Activated naive CD8-positive, alpha-beta T cell treated with anti-CD3 and anti-CD28 coated beads for 36 hours (primary cell): ENCODE measurements around the gene CCDC12. TPM values are rescaled to one million over a fixed set of nuclear protein-coding genes. Genes with fewer than 3 reads are reported as not detected.

ENCODE experiments used
- DNase-seq: peaks from one replicate; pipeline ENCODE4 v3.0.0; 2021
- H3K27ac Mint-ChIP-seq: one replicate; pipeline ENCODE4 v1.8.0; 2022; ENCODE audit warnings: mild to moderate bottlenecking, moderate library complexity, mixed read lengths
- H3K27me3 Mint-ChIP-seq: one replicate; pipeline ENCODE4 v1.8.0; 2022; ENCODE audit warnings: mild to moderate bottlenecking, mixed read lengths
- H3K36me3 Mint-ChIP-seq: one replicate; pipeline ENCODE4 v1.8.0; 2021; ENCODE audit warnings: mild to moderate bottlenecking, mixed read lengths
- H3K4me1 Mint-ChIP-seq: one replicate; pipeline ENCODE4 v1.8.0; 2021; ENCODE audit warnings: mixed read lengths
- H3K4me3 Mint-ChIP-seq: one replicate; pipeline ENCODE4 v1.8.0; 2022; ENCODE audit warnings: mild to moderate bottlenecking, moderate library complexity, mixed read lengths
- H3K9me3 Mint-ChIP-seq: one replicate; pipeline ENCODE4 v1.8.0; 2022; ENCODE audit warnings: mixed read lengths
- total RNA-seq, 2 experiments: library from RNA; stranded (reverse); gene quantifications; one replicate each; pipeline ENCODE4 v1.2.3, GENCODE V29; 2021

The CCDC12 gene
- total RNA-seq, 2 experiments from 2014 or later = 48.8 to 55.4 TPM

DNA sequence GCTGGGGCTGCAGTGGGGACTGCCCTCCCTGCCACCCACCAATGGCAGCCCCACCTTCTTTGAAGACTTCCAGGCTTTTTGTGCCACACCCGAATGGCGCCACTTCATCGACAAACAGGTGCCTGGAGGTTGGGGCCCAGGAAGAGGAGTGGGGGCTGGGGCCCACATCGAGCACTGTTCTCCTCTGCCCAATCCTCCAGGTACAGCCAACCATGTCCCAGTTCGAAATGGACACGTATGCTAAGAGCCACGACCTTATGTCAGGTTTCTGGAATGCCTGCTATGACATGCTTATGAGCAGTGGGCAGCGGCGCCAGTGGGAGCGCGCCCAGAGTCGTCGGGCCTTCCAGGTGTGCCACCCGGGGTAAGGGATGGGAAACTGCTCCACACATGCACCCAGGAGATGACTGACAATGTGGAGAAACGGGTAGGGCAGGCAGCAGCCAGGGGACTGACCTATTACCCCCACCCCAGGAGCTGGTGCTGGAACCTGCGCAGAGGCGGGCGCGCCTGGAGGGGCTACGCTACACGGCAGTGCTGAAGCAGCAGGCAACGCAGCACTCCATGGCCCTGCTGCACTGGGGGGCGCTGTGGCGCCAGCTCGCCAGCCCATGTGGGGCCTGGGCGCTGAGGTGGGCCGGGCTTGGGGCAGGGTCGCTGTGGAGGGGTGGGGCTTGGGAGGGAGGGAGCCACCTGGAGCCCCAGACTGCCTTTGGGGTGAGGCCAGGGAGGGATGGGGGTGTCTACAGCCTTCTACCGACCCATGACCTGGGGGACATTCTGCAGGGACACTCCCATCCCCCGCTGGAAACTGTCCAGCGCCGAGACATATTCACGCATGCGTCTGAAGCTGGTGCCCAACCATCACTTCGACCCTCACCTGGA is 25.9 kb upstream of the CCDC12 start:
- DNase-seq = no peak
- H3K27ac Mint-ChIP-seq = no peak overlapping the region
- H3K27me3 Mint-ChIP-seq = no peaks in the 10 kb centered on the region

DNA sequence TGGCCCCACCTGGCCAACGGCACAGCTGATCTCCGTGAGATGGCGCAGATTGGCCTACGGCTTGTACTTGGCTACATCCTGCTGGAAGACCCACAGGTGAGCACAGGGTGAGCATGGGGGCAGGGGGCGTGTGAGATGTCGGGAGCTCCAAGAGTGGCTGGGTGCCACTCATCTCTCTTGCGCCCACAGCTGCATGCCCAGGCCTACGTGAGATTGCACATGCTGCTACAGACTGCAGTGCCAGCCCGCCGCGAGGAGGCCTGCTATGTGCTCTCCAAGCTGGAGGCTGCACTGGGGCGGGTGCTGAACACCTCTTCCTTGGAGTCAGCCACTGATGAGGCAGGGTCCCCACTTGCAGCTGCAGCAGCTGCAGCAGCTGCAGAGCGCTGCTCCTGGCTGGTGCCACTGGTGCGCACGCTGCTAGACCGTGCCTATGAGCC is 25.2 kb upstream of the CCDC12 start:
- no peak for DNase-seq
- H3K9me3 Mint-ChIP-seq = no peaks in the 10 kb centered on the region
- H3K4me3 Mint-ChIP-seq = no peak overlapping the region
- H3K27ac Mint-ChIP-seq = no peak overlapping the region
- peaks cover 21% of the 10 kb centered on the region for H3K36me3 Mint-ChIP-seq
- H3K4me1 Mint-ChIP-seq = peaks cover 10% of the 10 kb centered on the region
- H3K27me3 Mint-ChIP-seq = no peaks in the 10 kb centered on the region

More for the DNA sequence above, 25.9 kb upstream of the CCDC12 start:
- Mint-ChIP-seq H3K36me3 (peaks cover 20% of the 10 kb centered on the region), H3K4me1 (peaks cover 3% of the 10 kb centered on the region), H3K4me3 (no peak overlapping the region), H3K9me3 (no peaks in the 10 kb centered on the region)

DNA sequence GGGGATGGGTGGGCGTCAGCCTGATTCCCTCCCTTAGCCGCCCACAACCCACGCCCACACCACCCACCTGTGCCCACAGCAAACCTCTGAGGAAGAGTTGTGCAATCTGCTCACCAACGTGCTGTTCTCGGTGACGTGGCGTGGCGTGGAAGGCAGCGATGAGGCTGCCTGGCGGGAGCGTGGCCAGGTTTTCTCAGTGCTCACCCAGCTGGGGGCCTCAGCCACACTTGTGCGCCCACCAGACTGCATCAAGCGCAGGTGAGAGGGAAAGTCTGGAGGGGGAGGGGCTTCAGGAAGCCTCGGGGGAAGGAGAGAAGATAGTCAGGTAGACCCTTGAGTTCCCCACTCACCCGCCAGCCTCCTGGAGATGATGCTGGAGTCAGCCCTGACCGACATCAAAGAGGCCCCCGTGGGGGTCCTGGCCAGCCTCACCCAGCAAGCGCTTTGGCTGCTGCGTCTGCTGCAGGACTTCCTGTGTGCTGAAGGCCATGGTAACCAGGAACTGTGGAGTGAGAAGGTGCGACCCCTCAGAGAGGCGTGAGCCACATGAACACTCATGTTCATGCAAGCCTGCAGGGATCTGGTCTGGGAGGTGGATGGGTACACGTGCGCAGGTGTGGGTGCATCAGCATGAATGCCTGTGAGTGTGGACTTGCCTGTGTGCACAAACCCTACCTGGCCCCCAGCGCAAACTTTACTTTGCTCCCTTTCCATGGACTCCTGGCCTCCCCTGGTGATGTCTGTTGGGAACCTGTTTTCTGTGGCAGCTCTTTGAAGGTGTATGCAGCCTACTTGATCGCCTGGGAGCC is 24.6 kb upstream of the CCDC12 start:
- Mint-ChIP-seq H3K27ac (no peak overlapping the region), H3K4me3 (no peak overlapping the region), H3K36me3 (peaks cover 21% of the 10 kb centered on the region), H3K27me3 (no peaks in the 10 kb centered on the region), H3K4me1 (peaks cover 10% of the 10 kb centered on the region), H3K9me3 (no peaks in the 10 kb centered on the region)
- no peak for DNase-seq

DNA sequence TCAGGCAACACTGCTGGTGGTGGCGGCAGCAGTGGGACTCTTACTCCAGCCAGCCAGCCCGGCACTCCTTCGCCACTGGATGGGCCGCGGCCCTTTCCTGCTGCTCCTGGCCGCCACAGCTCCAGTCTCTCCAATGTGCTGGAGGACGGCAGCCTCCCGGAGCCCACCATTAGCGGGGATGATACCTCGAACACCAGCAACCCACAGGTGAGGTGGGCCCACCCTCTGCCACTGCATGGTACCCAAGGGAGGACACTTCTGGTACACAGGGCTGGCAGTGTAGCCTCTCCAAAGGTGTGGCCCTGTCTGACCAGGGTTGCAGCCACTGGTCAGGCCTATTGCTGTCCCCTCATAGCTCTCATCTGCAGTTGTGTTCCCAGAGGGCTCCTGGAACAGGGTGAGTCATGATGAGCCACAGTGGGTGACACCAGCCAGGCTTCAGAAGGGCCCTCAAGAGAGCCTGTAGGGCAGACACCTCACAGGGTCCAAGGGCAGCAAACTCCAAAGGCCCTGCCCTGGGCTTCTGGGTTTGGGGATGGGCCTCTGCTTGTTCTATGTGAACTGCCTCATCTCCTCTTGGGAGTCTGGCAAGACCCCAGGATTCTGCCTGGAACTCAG is 23.8 kb upstream of the CCDC12 start:
- H3K4me3 Mint-ChIP-seq = no peak overlapping the region
- H3K36me3 Mint-ChIP-seq = peaks cover 21% of the 10 kb centered on the region
- peaks cover 10% of the 10 kb centered on the region for H3K4me1 Mint-ChIP-seq
- H3K27me3 Mint-ChIP-seq = no peaks in the 10 kb centered on the region
- H3K9me3 Mint-ChIP-seq = no peaks in the 10 kb centered on the region
- no peak overlapping the region for H3K27ac Mint-ChIP-seq
- no peak for DNase-seq

DNA sequence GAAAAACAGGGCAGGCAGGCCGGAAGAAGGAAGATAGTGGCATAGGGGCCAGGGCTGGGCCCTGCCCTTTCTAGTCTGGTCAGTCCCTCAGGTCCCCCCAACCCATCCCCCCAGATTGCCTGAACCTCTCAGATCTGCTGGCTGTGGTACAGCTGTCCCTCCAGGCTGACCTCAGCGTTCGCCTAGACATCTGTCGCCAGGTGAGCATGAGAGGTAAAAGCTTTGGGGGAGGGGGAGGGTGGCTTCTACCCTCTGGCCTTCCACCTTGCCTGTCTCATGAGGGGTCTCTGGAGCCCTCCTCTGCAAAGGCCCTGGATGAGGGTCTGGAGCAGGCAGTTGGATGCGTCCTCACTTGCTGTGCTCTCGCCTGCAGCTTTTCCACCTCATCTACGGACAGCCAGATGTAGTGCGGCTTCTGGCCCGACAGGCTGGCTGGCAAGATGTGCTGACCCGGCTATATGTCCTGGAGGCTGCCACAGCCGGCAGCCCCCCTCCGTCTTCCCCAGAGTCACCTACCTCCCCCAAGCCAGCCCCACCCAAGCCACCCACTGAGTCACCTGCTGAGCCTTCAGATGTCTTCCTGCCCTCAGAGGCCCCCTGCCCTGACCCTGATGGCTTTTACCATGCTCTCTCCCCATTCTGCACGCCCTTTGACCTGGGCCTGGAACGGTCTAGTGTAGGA is 23.1 kb upstream of the CCDC12 start:
- Mint-ChIP-seq H3K4me3 (no peak overlapping the region), H3K36me3 (peaks cover 21% of the 10 kb centered on the region), H3K27ac (no peak overlapping the region), H3K27me3 (no peaks in the 10 kb centered on the region), H3K9me3 (no peaks in the 10 kb centered on the region), H3K4me1 (peaks cover 10% of the 10 kb centered on the region)
- DNase-seq = no peak

DNA sequence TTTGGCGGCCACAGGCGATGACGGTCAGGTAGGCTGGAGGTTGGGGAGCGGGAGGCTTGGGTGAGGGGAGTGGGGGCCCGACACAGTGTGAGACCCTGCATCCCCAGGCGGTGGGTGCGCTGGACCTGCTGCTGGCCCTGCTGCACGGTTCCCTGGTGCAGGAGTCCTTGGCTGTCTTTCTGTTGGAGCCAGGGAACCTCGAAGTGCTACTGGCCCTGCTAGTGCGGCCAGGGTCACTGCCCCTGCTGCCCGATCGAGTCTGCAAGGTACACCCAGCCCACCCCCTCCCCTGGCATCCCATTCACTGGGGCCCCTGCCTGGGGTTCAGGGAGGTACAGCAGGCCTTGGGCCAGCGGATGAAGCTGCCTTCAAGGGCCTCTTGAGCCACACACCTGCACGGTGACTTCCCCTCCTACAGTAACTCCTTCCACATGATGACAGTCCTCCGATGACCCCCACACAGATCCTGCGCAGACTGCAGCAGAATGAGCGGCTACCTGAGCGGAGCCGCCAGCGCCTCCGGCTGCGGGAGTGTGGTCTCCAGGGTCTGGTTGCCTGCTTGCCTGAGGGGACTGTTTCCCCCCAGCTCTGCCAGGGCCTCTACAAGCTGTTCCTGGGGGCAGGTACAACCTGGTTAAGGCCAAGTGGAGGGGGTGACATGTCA is 22.4 kb upstream of the CCDC12 start:
- no peaks in the 10 kb centered on the region for H3K27me3 Mint-ChIP-seq
- peak overlapping the region; percentile 34 for H3K27ac Mint-ChIP-seq
- no peak for DNase-seq
- H3K9me3 Mint-ChIP-seq = no peaks in the 10 kb centered on the region
- peaks cover 10% of the 10 kb centered on the region for H3K4me1 Mint-ChIP-seq
- H3K4me3 Mint-ChIP-seq = no peak overlapping the region
- H3K36me3 Mint-ChIP-seq = peaks cover 20% of the 10 kb centered on the region

DNA sequence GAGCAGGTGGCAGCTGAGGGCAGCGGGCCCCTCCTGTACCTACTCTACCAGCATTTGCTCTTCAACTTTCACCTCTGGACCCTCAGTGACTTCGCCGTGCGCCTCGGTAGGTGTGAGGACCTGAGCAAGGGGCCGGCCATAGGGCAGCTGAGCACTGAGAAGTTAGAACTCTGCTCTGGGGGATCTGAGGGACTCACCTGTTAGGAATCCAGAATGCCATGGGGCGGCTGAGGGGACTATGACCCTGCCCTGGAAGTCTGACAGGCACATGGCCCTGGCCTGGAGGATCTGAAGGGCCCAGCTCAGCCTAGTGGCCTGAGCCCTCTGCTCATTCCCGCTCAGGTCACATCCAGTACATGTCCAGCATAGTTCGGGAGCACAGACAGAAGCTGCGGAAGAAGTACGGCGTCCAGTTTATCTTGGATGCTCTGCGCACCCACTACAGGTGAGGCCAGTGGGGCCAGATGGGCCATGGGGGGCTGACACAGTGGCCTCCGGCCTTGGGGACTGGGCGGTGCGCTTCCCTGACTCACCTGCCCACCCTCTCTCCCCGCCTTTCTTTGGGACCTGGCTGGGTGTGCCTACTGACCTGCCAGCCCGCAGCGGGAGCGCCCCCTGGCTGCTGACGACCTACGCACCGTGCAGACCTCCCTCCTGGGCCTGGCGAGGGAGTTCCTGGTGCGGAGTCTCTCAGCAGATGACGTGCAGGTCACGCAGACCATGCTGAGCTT is 21.7 kb upstream of the CCDC12 start:
- Mint-ChIP-seq H3K4me3 (no peak overlapping the region), H3K27me3 (no peaks in the 10 kb centered on the region), H3K36me3 (peaks cover 16% of the 10 kb centered on the region), H3K9me3 (no peaks in the 10 kb centered on the region), H3K27ac (no peak overlapping the region), H3K4me1 (peaks cover 10% of the 10 kb centered on the region)
- DNase-seq = peak; percentile 77

DNA sequence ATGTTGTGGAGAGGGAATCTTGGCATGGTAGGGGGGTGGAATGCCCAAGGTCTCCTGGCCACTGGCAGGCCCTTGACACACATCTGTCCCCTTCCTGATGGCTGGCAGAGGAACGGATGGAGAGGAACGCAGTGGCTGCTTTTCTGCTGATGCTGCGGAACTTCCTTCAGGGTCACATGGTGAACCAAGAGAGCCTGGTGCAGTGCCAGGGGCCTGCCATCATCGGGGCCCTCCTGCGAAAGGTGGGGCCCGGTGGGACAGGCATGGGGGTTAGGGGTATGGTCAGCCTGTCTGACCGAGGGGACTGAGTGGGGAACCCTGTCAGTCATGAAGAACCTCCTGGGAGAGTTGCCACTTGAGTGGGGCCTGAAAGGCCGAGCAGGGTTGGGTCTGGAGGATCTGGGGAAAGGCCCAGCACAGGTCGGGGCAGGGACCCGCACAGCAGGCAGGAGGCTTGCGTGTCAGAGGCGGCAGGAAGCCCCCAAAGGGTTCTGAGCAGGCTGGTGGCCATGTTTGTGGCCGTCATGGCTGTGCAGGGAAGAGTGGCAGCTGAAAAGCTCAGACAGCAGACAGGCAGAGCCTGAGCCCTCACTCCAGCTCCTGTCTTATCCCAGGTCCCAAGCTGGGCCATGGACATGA is 21.0 kb upstream of the CCDC12 start:
- H3K4me3 Mint-ChIP-seq = no peak overlapping the region
- no peak for DNase-seq
- no peak overlapping the region for H3K27ac Mint-ChIP-seq

DNA sequence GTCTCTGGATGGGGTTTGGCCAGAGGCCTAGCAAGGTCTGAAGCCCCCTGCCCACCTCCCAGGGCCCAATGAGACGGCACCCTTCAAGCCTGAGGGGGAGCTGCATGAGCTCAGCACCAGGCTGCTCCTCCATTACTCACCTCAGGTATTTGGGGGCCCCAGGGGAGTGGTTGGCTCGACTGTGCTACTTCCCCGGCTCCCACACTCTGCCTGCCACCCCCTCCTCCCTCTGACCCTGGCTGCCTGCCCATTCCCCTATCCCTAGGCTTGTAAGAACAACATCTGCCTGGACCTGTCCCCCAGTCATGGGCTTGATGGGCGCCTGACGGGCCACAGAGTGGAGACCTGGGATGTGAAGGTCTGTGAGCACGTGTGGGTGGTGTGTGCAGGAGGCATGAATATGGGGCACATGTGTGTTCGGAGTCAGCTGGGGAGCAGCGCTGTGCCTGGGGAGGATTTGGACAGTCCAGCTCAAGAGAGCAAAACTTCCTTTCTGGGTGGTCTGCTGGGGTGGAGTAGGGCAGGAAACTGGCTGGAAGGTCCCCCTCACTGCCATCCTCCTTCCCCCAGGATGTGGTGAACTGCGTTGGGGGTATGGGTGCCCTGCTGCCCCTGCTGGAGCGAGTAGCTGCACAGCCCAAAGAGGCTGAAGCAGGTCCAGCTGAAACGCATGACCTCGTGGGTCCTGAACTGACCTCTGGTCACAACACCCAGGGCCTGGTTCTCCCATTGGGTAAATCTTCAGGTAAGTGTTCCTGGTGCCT is 20.3 kb upstream of the CCDC12 start:
- H3K27me3 Mint-ChIP-seq = no peaks in the 10 kb centered on the region
- no peak overlapping the region for H3K27ac Mint-ChIP-seq
- H3K4me1 Mint-ChIP-seq = peaks cover 10% of the 10 kb centered on the region
- DNase-seq = no peak
- peaks cover 13% of the 10 kb centered on the region for H3K36me3 Mint-ChIP-seq
- no peak overlapping the region for H3K4me3 Mint-ChIP-seq
- H3K9me3 Mint-ChIP-seq = no peaks in the 10 kb centered on the region

More for the DNA sequence above, 21.0 kb upstream of the CCDC12 start:
- Mint-ChIP-seq H3K36me3 (peaks cover 16% of the 10 kb centered on the region), H3K4me1 (peaks cover 10% of the 10 kb centered on the region), H3K27me3 (no peaks in the 10 kb centered on the region), H3K9me3 (no peaks in the 10 kb centered on the region)

DNA sequence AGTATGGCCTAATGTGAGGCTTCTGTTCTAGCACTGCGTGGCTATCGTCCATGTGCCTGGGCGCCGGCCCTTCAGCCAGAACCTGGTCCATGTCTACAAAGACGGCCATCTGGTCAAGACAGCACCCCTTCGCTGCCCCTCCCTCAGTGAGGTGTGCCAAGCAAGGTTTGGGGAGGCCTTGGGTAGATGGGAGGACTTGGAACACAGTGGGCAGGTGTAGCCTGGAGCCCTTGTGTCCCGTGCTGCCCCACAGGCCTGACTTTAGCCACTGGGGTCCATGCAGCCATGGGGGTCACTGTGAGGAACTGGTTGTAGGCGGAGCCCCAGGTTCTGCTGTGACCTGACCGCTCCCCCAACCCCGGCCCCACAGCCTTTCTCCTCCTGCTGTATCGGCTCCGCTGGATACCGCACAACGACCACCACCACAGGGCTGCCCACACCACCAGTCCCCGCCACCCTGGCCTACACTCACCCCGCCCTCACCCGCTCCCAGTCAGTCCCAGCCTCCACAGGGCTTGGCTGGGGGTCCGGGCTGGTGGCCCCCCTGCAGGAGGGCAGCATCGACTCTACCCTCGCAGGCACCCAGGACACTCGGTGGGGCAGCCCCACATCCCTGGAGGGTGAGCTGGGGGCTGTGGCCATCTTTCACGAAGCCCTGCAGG is 19.5 kb upstream of the CCDC12 start:
- H3K4me3 Mint-ChIP-seq = no peak overlapping the region
- no peaks in the 10 kb centered on the region for H3K27me3 Mint-ChIP-seq
- no peak for DNase-seq
- peaks cover 10% of the 10 kb centered on the region for H3K4me1 Mint-ChIP-seq
- H3K9me3 Mint-ChIP-seq = no peaks in the 10 kb centered on the region
- H3K36me3 Mint-ChIP-seq = peaks cover 12% of the 10 kb centered on the region
- no peak overlapping the region for H3K27ac Mint-ChIP-seq

DNA sequence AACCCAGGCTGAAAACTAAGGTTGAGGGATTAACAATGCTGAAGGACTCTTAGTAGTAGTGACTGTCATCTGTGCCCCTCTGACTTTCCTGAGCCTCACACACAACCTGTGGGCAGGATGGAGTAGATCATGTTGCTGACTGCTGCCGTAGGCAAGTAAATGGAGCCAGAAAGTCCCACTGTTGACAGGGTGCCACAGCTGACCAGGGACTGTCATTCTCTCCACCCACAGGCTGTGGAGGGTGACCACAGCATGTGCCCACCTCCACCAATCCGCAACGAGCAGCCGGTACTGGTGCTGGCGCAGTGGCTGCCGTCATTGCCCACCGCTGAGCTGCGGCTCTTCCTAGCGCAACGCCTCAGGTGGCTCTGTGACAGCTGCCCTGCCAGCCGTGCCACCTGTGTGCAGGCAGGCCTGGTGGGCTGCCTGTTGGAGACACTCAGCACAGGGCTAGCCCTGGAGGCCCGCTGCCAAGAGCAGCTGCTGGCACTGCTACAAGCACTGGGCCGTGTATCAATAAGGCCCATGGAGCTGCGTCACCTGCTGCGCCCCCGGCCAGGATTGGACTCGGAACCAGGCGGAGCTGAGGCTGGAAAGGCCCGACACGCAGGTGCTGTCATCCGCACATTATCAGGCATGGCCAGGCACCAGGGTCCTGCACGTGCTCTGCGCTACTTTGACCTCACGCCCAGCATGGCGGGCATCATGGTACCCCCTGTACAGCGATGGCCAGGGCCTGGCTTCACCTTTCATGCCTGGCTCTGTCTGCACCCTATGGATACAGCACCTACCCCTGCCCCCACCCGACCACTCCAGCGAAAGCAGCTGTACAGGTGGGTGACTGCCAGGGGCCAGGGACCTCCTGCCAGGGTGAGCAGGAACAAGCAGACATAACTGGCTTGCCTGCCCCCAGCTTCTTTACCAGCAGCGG is 18.5 kb upstream of the CCDC12 start:
- Mint-ChIP-seq H3K27ac (no peak overlapping the region), H3K4me1 (peaks cover 10% of the 10 kb centered on the region), H3K36me3 (peaks cover 14% of the 10 kb centered on the region), H3K4me3 (no peak overlapping the region), H3K9me3 (no peaks in the 10 kb centered on the region), H3K27me3 (no peaks in the 10 kb centered on the region)
- DNase-seq = no peak

DNA sequence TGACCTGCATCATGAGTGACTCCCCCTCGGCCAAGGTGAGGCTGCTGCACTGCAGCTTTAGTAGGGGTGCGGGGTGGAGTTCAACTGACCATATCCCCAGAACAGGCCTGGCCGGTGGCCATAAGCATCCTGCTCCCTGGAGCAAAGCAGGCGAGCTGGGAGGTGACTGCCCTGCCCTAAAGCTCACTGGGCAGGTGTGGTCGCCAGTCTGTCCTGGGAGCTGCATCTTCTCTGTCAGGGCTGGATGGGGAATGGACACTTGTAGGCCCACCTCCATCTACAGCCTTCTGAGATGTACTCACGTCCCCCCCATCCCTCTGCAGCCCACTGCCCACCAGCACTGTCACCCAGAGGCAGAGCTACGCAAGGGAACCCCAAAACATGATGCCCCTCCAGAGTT is 17.4 kb upstream of the CCDC12 start:
- H3K36me3 Mint-ChIP-seq = peaks cover 22% of the 10 kb centered on the region
- H3K27ac Mint-ChIP-seq = no peak overlapping the region
- no peak for DNase-seq

More for the DNA sequence above, 17.4 kb upstream of the CCDC12 start:
- Mint-ChIP-seq H3K4me3 (no peak overlapping the region), H3K4me1 (peaks cover 11% of the 10 kb centered on the region), H3K27me3 (no peaks in the 10 kb centered on the region), H3K9me3 (no peaks in the 10 kb centered on the region)
